ENCODE results near the gene CFLAR.

- TF ChIP-seq CTCF (IDR thresholded peaks at IDR 0.05; ENCODE audit: insufficient read depth, low read length, poor library complexity, severe bottlenecking) (no peak), EZH2phosphoT487 (conservative IDR thresholded peaks at IDR 0.05; ENCODE audit: low read length) (no peak)
Observed at GRCh38 chr2:201191132-201191875, 75.3 kb downstream of the CFLAR start.
